NCI-H2107 treated with DMSO at 0.1 percent for 48 hours (cell line): Measurements from ENCODE around the gene TMOD2.
"Not testable (repeated sequence)": the region's sequence is repeated elsewhere in the genome, so short reads cannot be mapped to it uniquely, and the experiment has no call there.

Experiments
- DNase-seq: peaks from one replicate; lab custom pipeline; 2025; ENCODE audit not compliant: unreplicated experiment; lab: John Stamatoyannopoulos, UW

Gene TMOD2

DNA sequence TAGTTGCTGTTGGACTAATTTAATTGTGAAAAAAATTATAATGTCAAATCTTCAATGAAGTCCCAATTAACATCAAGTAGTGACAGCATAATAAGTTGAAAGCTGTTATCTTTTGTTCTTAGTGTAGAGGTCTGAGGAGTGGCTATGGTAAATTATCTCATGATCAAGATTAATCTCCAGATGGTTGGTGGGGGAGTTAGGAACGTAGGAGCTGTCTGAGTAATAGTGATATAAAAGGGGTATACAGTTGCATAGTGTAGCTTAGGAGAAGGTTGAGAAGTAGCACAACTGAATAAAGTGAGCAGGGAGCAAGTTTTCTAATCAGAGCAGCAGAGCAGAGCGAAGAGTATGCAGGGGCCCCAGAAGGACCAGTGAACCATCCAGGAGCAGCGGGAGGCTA lies 19.5 kb downstream of the TMOD2 start:
- DNase-seq: no peak

DNA sequence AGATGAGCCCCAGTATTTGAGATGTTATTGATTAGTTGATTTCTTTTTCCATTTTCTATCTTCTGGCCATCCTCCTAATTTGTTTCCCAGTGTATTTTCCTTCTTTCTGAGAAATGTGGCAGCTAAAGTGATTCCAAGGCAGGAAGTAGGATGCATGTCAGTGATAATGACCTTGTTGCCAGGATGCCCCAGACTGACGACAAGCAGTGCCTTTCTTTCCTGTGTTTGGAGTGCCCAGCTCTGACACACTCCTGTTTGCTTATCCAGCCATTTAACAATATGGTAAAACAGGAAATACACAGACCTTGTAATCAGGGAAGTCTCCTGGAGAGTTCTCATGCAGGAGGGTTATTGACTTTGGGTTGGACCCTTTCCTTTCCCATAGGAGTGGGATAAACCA lies 20.4 kb downstream of the TMOD2 start:
- DNase-seq: no peak

DNA sequence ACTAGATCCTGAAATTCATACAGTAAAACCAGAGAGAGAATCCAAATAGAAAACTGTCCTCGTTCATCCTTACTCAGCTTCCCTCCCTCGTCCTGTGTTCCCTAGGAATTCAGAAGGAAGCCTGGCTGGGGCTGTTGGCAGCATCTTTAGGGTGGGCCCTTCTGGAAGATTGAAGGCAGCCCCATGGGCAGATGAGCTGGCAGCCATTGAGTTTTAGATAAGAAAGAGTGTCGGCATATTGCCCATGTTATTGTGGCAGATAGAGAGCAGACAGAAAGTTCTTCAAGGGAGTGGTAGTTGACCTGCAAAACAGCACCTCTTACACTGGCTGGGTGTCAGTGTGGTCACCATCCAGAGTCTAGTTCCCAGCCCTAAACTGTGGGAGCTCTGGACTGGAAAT lies 23.5 kb downstream of the TMOD2 start:
- DNase-seq: no peak

DNA sequence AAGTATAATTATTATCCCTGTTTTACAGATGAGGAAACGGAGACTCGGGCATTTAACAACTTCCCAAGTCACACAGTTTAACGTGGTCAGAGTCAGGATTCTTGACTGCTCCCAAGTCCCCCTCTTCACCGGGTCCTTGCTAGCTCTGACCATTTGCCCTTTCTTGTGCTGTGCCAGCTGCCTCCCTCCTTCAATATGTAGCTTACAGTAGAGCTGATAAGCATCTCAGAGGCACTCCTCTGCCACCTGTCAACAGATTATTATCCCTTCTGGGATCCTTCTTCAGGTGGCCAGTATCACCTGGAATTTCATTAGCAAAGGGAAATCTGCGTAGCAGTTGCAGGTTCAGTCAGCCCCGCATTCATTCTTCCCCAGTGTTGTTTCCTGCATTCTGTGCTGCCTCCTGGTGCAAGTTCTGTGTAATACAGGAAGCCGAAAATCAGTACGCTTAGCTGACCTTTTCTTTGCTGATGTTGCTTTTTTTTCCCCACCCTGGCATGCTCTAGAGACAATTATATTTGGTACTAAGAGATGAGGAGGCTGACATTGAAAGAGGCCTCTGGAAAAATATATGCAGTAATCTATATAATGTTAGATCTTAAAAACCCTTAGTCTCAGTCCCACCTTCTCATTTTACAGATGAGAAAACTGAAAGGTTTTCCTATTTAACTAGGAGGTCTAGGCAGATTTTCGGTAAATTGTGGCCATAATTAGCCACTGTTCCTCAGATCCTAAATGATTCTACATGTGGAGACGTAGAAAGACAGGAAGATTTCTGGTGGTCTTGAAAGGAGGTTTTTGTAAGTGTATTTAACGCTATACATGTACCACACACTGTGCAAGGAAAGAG lies 24.8 kb downstream of the TMOD2 start:
- peak; percentile 39 for DNase-seq

DNA sequence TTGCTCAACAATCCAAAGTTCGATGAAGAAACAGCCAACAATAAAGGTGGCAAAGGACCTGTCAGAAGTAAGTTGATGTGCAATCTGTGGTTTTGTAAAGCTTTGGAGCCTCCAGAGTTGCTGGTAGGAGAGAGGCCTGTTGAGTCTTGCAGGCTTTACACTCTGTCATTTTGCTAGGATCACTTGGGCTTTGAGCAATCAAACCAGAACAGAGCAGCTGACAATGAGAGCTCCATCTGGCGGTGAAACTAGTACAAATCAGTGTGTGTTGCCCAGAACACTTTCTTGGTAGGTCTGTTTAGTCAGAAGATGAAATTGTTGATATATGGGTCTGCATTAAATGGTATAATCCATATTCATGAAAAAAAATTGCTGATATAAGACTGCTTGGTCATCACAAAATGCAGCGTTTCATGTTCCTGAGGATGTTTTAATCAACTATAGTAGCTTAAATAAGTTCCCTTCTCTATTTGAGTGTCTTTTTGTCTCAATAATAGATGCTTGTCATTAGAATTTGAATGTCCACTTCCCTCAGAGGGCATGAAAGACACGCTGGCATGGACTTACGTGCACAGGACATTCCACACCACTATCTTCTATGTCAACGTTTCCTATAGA lies 25.7 kb downstream of the TMOD2 start:
- DNase-seq: peak; percentile 50

DNA sequence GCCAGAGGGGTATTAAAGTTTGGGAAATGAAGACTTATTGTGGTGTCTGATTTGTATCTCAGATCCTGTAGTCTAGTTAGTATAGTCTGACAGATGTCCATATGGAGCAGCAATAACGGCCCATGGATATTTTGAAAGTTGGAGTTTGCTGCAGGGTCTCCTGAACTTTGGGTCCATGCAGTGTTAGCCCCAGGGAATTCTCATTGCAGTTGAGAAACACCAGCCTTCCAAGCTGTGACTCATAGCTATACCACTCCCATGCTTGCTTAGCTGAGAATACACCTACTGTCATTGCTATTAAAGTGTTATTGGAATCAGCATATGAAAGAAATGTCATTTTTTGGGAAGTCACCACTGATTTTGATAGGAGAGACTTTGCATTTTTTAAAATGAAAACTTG lies 29.2 kb downstream of the TMOD2 start:
- DNase-seq: no peak

DNA sequence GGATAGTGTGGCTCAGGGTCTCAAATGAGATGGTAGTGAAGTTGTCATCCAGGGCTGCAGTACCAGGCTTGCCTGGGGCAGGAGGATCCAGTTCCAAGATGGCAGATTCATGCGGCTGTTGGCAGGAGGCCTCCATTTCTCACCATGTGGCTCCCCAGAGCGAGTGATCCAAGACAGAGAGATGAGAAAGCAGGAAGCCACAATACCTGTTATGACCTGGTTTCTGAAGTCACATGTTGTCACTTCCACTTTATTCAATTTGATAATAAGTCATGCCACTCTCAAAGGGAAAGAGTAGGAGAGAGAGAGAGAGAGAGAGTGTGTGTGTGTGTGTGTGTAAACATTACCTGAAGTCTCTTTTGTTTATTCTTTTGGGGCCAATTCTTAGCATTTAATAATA lies 30.1 kb downstream of the TMOD2 start:
- no peak for DNase-seq

DNA sequence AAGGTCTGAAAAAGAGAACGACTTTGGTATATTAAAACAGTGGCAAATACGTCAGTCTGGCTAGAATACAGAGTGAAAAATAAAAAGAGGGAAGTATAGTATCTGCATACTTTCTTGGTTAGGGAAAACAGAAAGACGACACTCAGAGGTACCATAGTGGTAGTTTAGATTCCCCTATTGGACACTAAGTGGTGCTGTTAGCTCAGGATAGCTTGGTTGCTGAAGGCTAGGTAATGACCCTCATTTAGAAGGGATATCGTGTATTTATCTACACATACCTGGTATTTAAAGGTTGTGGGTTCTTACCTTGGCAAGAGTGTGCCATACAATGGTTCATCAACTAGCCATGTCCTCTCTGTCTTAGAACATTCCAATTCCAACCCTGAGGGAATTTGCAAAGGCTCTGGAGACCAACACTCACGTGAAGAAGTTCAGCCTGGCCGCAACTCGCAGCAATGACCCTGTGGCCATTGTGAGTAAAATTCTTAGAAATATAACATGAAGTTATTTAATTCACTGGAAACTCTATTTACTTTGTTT lies 31.0 kb downstream of the TMOD2 start:
- DNase-seq: no peak

DNA sequence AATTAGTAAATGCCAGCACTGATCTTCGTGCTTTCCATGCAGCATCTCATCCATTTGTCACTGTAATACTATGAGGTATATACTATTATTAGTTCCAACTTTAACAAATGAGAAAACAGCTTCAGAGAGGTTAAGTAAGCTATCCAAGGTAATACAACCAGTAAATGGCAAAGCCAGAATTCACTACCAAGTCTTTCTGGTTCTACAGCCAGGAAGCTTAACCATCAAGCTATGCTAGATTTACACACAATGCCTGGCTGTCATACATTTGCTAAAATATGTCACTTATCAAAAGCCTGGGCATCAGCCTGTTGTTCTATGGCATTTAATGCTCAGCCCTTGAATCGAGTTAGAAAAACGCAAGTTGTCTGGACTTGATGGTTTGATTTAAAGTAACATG lies 32.6 kb downstream of the TMOD2 start:
- DNase-seq: no peak

DNA sequence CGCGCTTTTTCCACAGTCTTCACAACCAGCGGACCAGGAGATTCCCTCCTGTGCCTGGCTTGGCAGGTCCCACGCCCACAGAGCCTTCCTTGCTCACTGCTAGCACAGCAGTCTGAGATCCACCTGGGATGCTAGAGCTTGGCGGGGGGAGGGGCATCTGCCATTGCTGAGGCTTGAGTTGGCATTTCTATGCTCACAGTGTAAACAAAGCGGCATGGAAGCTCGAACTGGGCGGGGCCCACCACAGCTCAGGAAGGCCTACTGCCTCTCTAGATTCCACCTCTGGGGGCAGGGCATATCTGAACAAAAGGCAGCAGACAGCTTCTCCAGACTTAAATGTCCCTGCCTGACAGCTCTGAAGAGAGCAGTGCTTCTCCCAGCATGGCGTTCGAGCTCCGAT lies 35.7 kb downstream of the TMOD2 start:
- not testable (repeated sequence) for DNase-seq

DNA sequence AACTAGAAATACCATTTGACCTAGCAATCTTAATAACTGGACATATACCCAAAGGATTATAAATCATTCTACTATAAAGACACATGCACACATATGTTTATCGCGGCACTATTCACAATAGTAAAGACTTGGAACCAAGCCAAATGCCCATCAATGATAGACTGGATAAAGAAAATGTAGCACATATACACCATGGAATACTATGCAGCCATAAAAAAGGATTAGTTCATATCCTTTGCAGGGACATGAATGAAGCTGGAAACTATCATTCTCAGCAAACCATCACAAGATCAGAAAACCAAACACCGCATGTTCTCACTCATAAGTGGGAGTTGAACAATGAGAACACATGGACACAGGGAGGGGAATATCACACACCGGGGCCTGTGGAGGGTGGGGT lies 41.1 kb downstream of the TMOD2 start:
- not testable (repeated sequence) for DNase-seq

DNA sequence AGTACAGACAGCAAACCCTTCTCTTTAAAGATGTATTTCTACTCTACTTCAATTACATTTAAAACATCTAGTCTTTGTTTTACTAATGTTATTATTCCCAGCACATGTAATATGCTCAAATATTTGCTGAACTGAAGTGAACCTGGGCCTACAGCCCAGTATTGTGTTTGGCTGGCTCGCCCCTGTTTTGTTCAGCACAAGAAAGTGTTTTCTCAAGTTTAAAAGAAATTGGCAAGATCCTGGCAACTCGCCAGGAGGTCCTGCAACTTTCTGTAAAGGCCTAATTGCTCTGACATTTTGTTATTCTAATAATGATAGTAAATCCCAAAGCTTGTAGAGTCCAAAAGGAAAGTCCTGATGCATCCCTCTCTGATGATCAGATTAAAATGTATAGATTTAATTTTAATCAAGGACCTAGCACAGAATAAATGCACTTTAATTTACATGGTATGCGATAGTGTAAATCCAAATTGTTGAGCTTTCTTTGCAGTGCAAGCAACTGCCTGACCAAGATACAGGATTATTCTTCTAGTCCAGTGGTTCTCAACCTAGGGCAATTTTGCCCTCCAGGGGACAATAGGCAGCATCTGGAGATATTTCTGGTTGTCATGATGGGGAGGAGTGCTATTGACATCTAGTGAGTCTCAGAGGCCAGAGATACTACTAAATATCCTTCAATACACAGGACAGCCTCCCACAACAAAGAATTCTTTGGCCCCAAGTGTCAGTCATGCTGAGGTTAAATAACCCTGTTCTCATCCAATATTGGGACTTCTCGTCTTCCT lies 42.3 kb downstream of the TMOD2 start:
- DNase-seq: no peak

DNA sequence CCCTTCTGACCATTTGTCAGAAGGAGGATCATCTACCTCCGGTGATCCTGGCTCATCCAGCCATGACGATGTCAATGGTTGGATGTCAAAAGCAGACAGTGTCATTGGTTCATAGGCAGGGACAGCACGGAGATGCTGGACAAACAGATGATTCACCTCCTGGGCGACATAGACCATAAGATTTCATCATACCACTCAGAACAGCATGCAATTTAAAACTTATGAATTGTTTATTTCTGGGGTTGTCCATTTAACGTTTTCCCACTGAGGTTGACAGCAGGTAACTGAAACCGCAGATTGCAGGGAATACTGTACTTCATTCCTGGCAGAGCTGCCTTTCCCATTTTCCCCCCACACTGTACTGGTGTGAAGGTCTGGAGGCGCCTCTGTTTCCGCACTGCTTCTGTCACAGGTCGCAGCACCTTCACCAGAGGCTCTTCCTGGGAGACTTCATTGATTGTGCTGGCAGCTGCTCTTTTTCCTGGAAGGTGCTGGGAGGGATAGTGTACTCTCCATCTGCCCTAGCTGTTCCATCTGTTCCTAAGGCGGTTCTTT lies 45.5 kb downstream of the TMOD2 start:
- DNase-seq: peak; percentile 56

DNA sequence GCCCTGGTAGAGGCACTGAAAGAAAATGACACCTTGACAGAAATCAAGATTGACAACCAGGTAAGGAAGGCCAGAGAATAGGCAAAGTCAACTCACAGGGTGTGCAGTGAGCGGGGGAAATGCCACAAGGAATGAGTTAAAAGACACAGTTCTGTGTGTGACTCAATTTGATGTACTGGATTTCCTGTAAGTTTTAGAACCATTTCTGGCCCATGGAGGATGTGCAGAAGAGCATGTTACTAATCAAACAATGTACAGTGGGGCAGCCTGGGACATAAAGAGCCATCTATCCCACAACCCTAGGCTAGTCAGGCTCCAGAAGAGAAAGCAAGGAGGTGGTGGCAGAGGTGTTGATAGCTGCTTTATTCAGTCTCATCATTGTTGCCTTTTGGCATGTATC lies 46.9 kb downstream of the TMOD2 start:
- no peak for DNase-seq

DNA sequence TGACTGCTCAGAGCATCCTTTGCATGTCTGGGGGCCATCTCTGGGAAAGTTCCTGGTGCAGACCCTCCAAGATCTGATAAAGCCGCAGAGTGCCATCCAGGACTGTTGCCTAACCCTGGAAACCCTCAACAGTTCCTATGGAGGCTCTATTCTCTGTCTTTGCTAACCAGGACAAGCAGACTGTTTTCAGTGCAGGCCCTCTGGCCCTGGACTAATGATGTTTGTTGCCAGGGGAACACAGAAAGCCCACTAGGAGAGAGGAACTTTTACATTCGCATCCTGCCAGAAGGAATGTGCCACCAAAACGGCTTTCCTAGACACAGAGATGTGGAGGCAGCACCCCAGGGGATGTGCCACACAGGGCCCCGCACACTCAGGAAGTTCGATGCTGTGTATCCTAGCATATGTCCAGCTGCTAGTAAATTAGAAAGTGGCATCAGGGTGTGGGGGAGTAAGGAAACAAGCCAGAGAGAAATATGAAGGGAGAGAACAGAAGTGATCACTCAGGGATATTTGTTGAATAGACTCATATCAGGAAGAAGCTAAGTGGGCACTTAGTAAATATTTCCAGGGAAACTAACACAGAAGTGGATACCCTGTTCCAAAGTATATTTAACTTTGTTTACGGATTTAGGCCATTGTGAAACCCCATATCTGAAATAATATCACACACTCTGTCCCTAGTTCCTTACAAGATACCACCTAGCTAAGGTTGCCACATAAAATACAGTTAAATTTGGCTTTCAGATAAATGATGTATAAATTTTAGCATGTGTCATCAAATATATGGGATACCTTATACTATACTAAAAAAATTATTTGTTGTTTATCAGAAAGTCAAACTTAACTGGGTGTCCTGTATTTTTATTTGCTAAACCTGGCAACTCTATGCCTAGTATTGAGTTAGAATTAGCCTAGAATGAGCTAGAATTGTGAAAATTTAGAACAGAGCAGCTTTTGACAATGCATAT lies 48.2 kb downstream of the TMOD2 start:
- no peak for DNase-seq

DNA sequence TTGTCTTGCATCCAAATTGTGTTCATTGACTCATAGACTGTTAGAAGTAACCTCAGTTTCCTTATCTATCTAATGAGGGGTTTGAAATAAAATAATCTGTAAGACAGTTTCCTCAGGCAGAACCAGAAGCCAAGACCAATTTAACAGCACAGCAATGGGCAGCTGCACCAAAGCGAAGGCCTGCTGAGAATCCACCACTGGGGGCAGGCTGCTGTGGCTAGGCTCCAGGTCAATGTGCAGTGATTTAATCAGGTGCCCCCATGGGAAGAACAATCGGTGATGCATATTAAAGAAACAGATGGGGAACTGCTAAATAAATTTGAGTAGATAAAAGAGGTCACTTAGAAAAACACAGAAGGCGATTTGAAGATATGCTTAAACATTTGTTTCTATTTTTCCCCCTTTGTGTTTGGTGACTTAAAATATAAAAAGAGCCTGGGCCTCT lies 50.0 kb downstream of the TMOD2 start:
- no peak for DNase-seq

DNA sequence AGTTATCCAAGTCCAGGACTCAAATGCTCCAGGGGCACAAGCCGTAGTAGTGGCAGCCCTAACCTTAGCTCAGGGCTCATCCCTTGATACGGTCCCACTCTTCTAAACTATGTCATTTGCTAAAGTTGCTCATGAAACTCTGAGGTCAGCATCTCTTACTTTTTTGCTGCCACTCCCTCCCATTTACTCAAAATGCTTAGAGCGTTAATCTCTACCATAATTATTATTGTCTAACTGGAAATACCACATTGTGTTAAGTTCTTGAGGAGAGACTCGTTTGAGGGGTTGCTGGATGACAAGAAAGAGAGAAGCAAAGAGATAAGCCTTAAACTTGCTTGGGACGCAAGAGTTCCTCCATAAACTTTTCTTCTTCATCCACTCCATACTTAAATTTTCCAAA lies 51.2 kb downstream of the TMOD2 start:
- DNase-seq: no peak

DNA sequence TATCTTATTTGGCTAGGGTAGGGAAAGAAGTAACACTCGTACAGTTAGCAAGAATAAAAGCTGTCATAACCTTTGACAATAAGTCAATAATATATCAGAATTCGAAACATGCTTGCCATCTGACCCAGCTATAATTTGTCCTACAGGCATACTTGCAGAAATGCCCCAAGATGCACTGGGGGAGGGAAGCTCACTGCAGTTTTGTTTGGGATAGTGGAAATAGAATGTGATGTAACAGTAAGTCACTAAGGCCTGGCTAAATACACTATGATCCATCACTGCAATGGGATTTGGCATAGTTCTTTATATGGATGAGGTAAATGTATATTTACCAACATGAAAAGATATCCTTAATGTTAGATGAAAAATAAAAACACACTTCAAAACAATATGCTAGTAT lies 52.6 kb downstream of the TMOD2 start:
- DNase-seq: no peak

DNA sequence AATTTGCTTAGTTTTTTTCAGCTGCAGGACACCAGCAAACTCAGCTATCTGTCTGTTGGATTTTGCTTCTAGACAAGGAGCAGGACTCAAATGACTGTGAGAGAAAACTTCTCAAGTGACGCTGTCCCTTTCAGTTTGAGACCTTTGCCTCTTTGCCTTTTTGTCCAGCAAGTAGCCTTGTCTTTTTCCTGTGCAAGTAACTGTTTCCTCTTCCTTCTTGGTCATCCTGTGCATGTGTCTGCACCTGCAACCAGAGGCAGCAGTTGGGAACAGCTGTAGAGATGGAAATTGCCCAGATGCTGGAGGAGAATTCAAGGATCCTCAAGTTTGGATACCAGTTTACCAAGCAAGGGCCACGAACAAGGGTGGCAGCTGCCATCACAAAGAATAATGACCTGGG lies 54.7 kb downstream of the TMOD2 start:
- no peak for DNase-seq

DNA sequence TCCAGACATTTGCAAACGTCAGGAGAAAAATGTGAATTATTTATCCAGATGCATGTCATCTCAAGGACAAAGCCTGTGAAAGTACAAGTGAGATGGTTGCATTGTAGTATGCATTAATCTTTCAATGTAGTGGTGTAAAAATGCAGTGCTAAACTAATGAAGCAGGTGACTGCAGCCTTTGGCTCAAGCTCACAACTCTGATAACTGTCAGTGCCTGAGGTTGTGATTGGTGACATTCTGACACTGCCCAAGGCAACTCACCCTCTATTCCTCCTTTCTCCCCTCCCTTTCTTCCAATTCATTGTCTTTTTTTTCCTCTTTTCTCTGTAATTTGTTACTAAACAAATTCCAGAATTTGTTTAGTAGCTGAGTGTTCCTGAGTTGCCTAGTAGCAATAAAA lies 58.1 kb downstream of the TMOD2 start:
- no peak for DNase-seq
